Amygdala (tissue), 56 donors: Measurements from ENCODE around the gene SERTAD1.
"Not testable (repeated sequence)": the region's sequence is repeated elsewhere in the genome, so short reads cannot be mapped to it uniquely, and the experiment has no call there.

Experiments used
- DNase-seq, 56 donors: peaks; one replicate each; lab custom pipeline; 2025; lab: John Stamatoyannopoulos, UW

SERTAD1 gene

GRCh38 chr19:40453151-40453735 is 27.5 kb upstream of the SERTAD1 start:
- no peak for DNase-seq

- no peak for DNase-seq
Observed at GRCh38 chr19:40452016-40452415, 26.2 kb upstream of the SERTAD1 start.

GRCh38 chr19:40450664-40451063 is 24.9 kb upstream of the SERTAD1 start:
- DNase-seq: no peak

- DNase-seq: no peak
Observed at GRCh38 chr19:40449506-40449905, 23.7 kb upstream of the SERTAD1 start.

- no peak for DNase-seq
Observed at GRCh38 chr19:40446263-40446784, 20.5 kb upstream of the SERTAD1 start.

GRCh38 chr19:40445780-40446262 is 20.0 kb upstream of the SERTAD1 start:
- no peak for DNase-seq

GRCh38 chr19:40444825-40445312 is 19.1 kb upstream of the SERTAD1 start:
- DNase-seq: no peak

- peak; percentile 82 to 99 (median 96) for DNase-seq
Observed at GRCh38 chr19:40444000-40444824, 18.4 kb upstream of the SERTAD1 start, which contains the start of gene SERTAD3. SERTAD3 (minus strand) TSS chr19:40444335; CDS start chr19:40442080, 2,255 bp downstream.

- DNase-seq: peak; percentile 74 to 99 (median 96)
Observed at GRCh38 chr19:40443131-40443999, 17.6 kb upstream of the SERTAD1 start.

GRCh38 chr19:40442328-40443130 is 16.7 kb upstream of the SERTAD1 start:
- DNase-seq: peak in 3 of 56 donors; percentile 34 to 38 (median 35)

- no peak for DNase-seq
Observed at GRCh38 chr19:40441719-40442253, 16.0 kb upstream of the SERTAD1 start.

GRCh38 chr19:40438284-40438683 is 12.5 kb upstream of the SERTAD1 start:
- no peak for DNase-seq

- peak in 55 of 56 donors; percentile 18 to 86 (median 69) for DNase-seq
Observed at GRCh38 chr19:40433391-40434216, 7.8 kb upstream of the SERTAD1 start.

GRCh38 chr19:40432760-40433159 is 7.0 kb upstream of the SERTAD1 start:
- DNase-seq: not testable (repeated sequence)

GRCh38 chr19:40431698-40432097 is 5.9 kb upstream of the SERTAD1 start:
- no peak for DNase-seq

GRCh38 chr19:40430242-40430641 is 4.5 kb upstream of the SERTAD1 start:
- not testable (repeated sequence) for DNase-seq

- DNase-seq: not testable (repeated sequence)
Observed at GRCh38 chr19:40428197-40428596, 2.4 kb upstream of the SERTAD1 start.
